Measurements from ENCODE around the gene RFNG.

DNA sequence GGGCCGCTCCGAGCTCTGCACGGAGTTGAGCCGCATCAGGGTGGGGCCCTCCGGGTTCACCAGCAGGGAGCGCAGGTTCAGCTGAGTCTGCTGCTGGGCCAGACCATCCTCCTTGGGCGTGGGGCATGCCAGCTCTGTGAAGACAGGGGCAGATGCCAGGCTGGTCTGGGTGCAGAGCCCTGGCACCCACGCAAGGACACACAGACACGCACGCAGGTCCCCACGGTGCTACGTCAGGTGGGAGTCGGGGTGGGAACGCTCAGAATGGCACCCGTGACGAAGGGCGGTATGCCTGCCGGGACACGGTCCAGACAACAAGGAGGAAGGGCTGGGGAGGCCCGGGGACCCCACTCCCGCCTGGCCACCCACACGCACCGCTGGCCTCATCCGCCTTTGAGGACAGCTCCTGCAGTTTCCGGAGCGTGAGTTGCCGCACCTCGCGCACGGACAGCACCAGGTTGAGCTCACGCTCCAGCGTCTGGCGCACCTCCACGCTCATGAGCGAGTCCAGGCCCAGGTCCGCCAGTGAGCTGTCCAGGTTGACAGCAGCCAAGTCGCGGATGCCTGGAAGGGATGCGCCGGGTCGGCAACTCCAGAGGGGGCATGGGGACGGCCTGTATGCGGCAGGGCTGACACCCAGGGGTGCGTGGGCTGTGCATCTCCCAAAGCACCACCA, 29.3 kb upstream of the RFNG start:
- TF ChIP-seq, protein P1, sequence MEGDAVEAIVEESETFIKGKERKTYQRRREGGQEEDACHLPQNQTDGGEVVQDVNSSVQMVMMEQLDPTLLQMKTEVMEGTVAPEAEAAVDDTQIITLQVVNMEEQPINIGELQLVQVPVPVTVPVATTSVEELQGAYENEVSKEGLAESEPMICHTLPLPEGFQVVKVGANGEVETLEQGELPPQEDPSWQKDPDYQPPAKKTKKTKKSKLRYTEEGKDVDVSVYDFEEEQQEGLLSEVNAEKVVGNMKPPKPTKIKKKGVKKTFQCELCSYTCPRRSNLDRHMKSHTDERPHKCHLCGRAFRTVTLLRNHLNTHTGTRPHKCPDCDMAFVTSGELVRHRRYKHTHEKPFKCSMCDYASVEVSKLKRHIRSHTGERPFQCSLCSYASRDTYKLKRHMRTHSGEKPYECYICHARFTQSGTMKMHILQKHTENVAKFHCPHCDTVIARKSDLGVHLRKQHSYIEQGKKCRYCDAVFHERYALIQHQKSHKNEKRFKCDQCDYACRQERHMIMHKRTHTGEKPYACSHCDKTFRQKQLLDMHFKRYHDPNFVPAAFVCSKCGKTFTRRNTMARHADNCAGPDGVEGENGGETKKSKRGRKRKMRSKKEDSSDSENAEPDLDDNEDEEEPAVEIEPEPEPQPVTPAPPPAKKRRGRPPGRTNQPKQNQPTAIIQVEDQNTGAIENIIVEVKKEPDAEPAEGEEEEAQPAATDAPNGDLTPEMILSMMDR (CRISPR knock-in tag; IDR thresholded peaks at IDR 0.05), result no peak
- no peak for TF ChIP-seq CHD2 (IDR thresholded peaks at IDR 0.05; ENCODE audit: low read depth, low read length)
- TF ChIP-seq ATF1 (CRISPR knock-in tag; IDR thresholded peaks at IDR 0.05), result no peak
- TF ChIP-seq, protein P2, sequence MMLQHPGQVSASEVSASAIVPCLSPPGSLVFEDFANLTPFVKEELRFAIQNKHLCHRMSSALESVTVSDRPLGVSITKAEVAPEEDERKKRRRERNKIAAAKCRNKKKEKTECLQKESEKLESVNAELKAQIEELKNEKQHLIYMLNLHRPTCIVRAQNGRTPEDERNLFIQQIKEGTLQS (CRISPR knock-in tag; IDR thresholded peaks at IDR 0.05), result no peak
- TF ChIP-seq EZH2 (conservative IDR thresholded peaks at IDR 0.05; ENCODE audit: low read depth, low read length), result no peak
- TF ChIP-seq PRPF4 (IDR thresholded peaks at IDR 0.05; ENCODE audit: low read depth, low read length, poor library complexity, severe bottlenecking), result no peak
- TF ChIP-seq, protein P3, sequence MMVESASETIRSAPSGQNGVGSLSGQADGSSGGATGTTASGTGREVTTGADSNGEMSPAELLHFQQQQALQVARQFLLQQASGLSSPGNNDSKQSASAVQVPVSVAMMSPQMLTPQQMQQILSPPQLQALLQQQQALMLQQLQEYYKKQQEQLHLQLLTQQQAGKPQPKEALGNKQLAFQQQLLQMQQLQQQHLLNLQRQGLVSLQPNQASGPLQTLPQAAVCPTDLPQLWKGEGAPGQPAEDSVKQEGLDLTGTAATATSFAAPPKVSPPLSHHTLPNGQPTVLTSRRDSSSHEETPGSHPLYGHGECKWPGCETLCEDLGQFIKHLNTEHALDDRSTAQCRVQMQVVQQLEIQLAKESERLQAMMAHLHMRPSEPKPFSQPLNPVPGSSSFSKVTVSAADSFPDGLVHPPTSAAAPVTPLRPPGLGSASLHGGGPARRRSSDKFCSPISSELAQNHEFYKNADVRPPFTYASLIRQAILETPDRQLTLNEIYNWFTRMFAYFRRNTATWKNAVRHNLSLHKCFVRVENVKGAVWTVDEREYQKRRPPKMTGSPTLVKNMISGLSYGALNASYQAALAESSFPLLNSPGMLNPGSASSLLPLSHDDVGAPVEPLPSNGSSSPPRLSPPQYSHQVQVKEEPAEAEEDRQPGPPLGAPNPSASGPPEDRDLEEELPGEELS (CRISPR knock-in tag; IDR thresholded peaks at IDR 0.05), result no peak
- no peak for TF ChIP-seq HMG20A (CRISPR knock-in tag; IDR thresholded peaks at IDR 0.05; ENCODE audit: borderline replicate concordance)
- no peak for TF ChIP-seq DNMT1 (CRISPR knock-in tag; IDR thresholded peaks at IDR 0.05)
